ENCODE data around the gene VSIG10.

- TF ChIP-seq CTCF (conservative IDR thresholded peaks at IDR 0.05; ENCODE audit: low read length) = no peak
- TF ChIP-seq EZH2phosphoT487 (IDR thresholded peaks at IDR 0.05; ENCODE audit: borderline replicate concordance, low read depth, low read length) = no peak
These were observed 44.9 kb downstream of the VSIG10 start for GRCh38 chr12:118058881-118059280.
